Brain microvascular endothelial cell (primary cell): ENCODE results near the gene SIVA1.

Experiments
- DNase-seq: peaks from one replicate; pipeline ENCODE4 v3.0.0-alpha.2; 2020
- H3K27ac ChIP-seq: fragments of 250-450 bp; sonication (Bioruptor Pico); 2 replicates; pipeline ENCODE4 v1.5.1; 2020; ENCODE audit warnings: mild to moderate bottlenecking, moderate library complexity
- H3K27me3 ChIP-seq: fragments of 250-450 bp; sonication (Bioruptor Pico); replicated peaks from 2 replicates; pipeline ENCODE4 v1.5.1; 2020; ENCODE audit warnings: mild to moderate bottlenecking
- H3K36me3 ChIP-seq: fragments of 250-450 bp; sonication (Bioruptor Pico); replicated peaks from 2 replicates; pipeline ENCODE4 v1.5.1; 2020; ENCODE audit warnings: mild to moderate bottlenecking
- H3K4me3 ChIP-seq: 2 replicates; pipeline ENCODE4 v1.5.1; 2011; ENCODE audit warnings: low read depth, mild to moderate bottlenecking, control low read depth, low read length, moderate library complexity
- CTCF ChIP-seq: IDR thresholded peaks from 2 replicates; pipeline ENCODE4 v1.5.1; 2011; ENCODE audit warnings: low read depth, mild to moderate bottlenecking, moderate library complexity, low read length, control low read depth, inconsistent platforms; ENCODE audit errors: missing control alignments
- in situ Hi-C: cut with HindIII; loops from 2 replicates; pipeline ENCODE4 v1.10.0; 2017; ENCODE audit warnings: low sequenced_read_pairs, low pct_ligation_motif_present

The SIVA1 gene

GRCh38 chr14:104752735-104753527 is at the start of gene SIVA1:
Gene SIVA1, plus strand, starts transcription at chr14:104753147. Its CDS starts 55 bp downstream, at chr14:104753202.
- Histone ChIP-seq H3K4me3 (peak within 1 kb of the TSS; percentile 99), H3K36me3 (peaks cover 14% of the 10 kb centered on the region), H3K27ac (peak within 1 kb of the TSS; percentile 69), H3K27me3 (no peaks in the 10 kb centered on the region)
- in situ Hi-C loops = no loop called here
- TF ChIP-seq CTCF = no peak
- DNase-seq = peak; percentile 97

GRCh38 chr14:104703269-104703668 is 49.7 kb upstream of the SIVA1 start:
- H3K27me3 ChIP-seq = no peaks in the 10 kb centered on the region
- no peak for DNase-seq
- no peak overlapping the region for H3K4me3 ChIP-seq
- no peak overlapping the region for H3K27ac ChIP-seq
- TF ChIP-seq CTCF = no peak
- H3K36me3 ChIP-seq = peaks cover 49% of the 10 kb centered on the region
- in situ Hi-C loops = no loop called here

GRCh38 chr14:104704252-104704651 is 48.7 kb upstream of the SIVA1 start:
- H3K27ac ChIP-seq = no peak overlapping the region
- no peaks in the 10 kb centered on the region for H3K27me3 ChIP-seq
- H3K36me3 ChIP-seq = peaks cover 49% of the 10 kb centered on the region
- no peak for DNase-seq
- TF ChIP-seq CTCF = no peak
- in situ Hi-C loops = no loop called here
- no peak overlapping the region for H3K4me3 ChIP-seq

GRCh38 chr14:104705340-104706047 is 47.5 kb upstream of the SIVA1 start:
- Histone ChIP-seq H3K4me3 (no peak overlapping the region), H3K36me3 (peaks cover 59% of the 10 kb centered on the region), H3K27ac (no peak overlapping the region), H3K27me3 (no peaks in the 10 kb centered on the region)
- in situ Hi-C loops = no loop called here
- DNase-seq = no peak
- TF ChIP-seq CTCF = no peak

GRCh38 chr14:104706733-104707607 is 46.0 kb upstream of the SIVA1 start:
- in situ Hi-C loops = no loop called here
- no peak for DNase-seq
- Histone ChIP-seq H3K36me3 (peaks cover 68% of the 10 kb centered on the region), H3K4me3 (no peak overlapping the region), H3K27me3 (no peaks in the 10 kb centered on the region), H3K27ac (no peak overlapping the region)
- no peak for TF ChIP-seq CTCF
